ENCODE data around the gene ACP5. TPM values are rescaled to one million over a fixed set of nuclear protein-coding genes. Genes with fewer than 3 reads are reported as not detected.

The ACP5 gene
- total RNA-seq, 6 experiments from 2014 or later = 1.5 to 2.8 (median 2.3) TPM

GRCh38 chr19:11587302-11587974 is 10.0 kb upstream of the ACP5 start:
- no peaks in the 10 kb centered on the region for H3K9me3 Mint-ChIP-seq
- peaks cover 10% of the 10 kb centered on the region for H3K27me3 Mint-ChIP-seq (ENCODE audit: insufficient read depth)
- peak; percentile 84 for TF ChIP-seq CTCF (IDR thresholded peaks at IDR 0.05)
- peak; percentile 38 for DNase-seq
- H3K36me3 Mint-ChIP-seq (ENCODE audit: low read depth) = no peaks in the 10 kb centered on the region
- peaks cover 10% of the 10 kb centered on the region for H3K4me1 Mint-ChIP-seq (ENCODE audit: low read depth)
- no peak overlapping the region for H3K27ac Mint-ChIP-seq
- peak overlapping the region; percentile 57 for H3K4me3 Mint-ChIP-seq

GRCh38 chr19:11586331-11586730 is 8.9 kb upstream of the ACP5 start:
- H3K9me3 Mint-ChIP-seq = no peaks in the 10 kb centered on the region
- no peak for TF ChIP-seq CTCF (IDR thresholded peaks at IDR 0.05)
- H3K27ac Mint-ChIP-seq = no peak overlapping the region
- H3K4me3 Mint-ChIP-seq = no peak overlapping the region
- H3K4me1 Mint-ChIP-seq (ENCODE audit: low read depth) = peaks cover 17% of the 10 kb centered on the region
- no peak for DNase-seq
- H3K36me3 Mint-ChIP-seq (ENCODE audit: low read depth) = no peaks in the 10 kb centered on the region
- peaks cover 10% of the 10 kb centered on the region for H3K27me3 Mint-ChIP-seq (ENCODE audit: insufficient read depth)

- Mint-ChIP-seq H3K4me3 (peak overlapping the region; percentile 56), H3K36me3 (ENCODE audit: low read depth) (no peaks in the 10 kb centered on the region), H3K9me3 (no peaks in the 10 kb centered on the region), H3K4me1 (ENCODE audit: low read depth) (peaks cover 14% of the 10 kb centered on the region), H3K27me3 (ENCODE audit: insufficient read depth) (peaks cover 10% of the 10 kb centered on the region), H3K27ac (no peak overlapping the region)
- DNase-seq = no peak
- no peak for TF ChIP-seq CTCF (IDR thresholded peaks at IDR 0.05)
These were observed 4.3 kb upstream of the ACP5 start for GRCh38 chr19:11581740-11582139.

- no peak for DNase-seq
- Mint-ChIP-seq H3K36me3 (ENCODE audit: low read depth) (no peaks in the 10 kb centered on the region), H3K4me3 (no peak overlapping the region), H3K27ac (no peak overlapping the region), H3K9me3 (no peaks in the 10 kb centered on the region), H3K27me3 (ENCODE audit: insufficient read depth) (peaks cover 6% of the 10 kb centered on the region), H3K4me1 (ENCODE audit: low read depth) (peaks cover 14% of the 10 kb centered on the region)
- TF ChIP-seq CTCF (IDR thresholded peaks at IDR 0.05) = no peak
These were observed 2.7 kb upstream of the ACP5 start for GRCh38 chr19:11580116-11580515.

- Mint-ChIP-seq H3K27ac (no peak overlapping the region), H3K4me1 (ENCODE audit: low read depth) (peaks cover 14% of the 10 kb centered on the region), H3K4me3 (no peak overlapping the region), H3K27me3 (ENCODE audit: insufficient read depth) (peaks cover 6% of the 10 kb centered on the region), H3K36me3 (ENCODE audit: low read depth) (no peaks in the 10 kb centered on the region), H3K9me3 (no peaks in the 10 kb centered on the region)
- no peak for TF ChIP-seq CTCF (IDR thresholded peaks at IDR 0.05)
- no peak for DNase-seq
These were observed 1.1 kb upstream of the ACP5 start for GRCh38 chr19:11578258-11579142.

Data from HFFc6 (cell line).